HCT116 (cell line): ENCODE results near the gene CALCB.

Experiments
- ATF3 ChIP-seq: IDR thresholded peaks from 2 replicates; pipeline ENCODE4 v1.6.1; 2012
- CEBPB ChIP-seq: IDR thresholded peaks from 2 replicates; pipeline ENCODE4 v1.6.1; 2012; ENCODE audit warnings: low read depth
- CTCF ChIP-seq, 3 experiments: fragments of 200-600 bp in 1 of 3; sonication (generic) in 1 of 3; IDR thresholded peaks in 2 of 3; conservative IDR thresholded peaks in 1 of 3; 2 replicates each; pipeline ENCODE4 v1.5.1; 2012 to 2017; ENCODE audit warnings: low read depth in 2 of 3, low read length in 2 of 3, antibody characterized with exemption in 1 of 3, borderline replicate concordance in 1 of 3, control low read depth in 1 of 3, mild to moderate bottlenecking in 1 of 3, mixed read lengths in 1 of 3, mixed run types in 1 of 3, moderate library complexity in 1 of 3; ENCODE audit not compliant: insufficient read depth in 1 of 3
- EZH2 ChIP-seq: fragments of 200-600 bp; sonication (generic); IDR thresholded peaks from 2 replicates; pipeline ENCODE4 v1.6.1; 2017; ENCODE audit warnings: antibody characterized with exemption, mixed run types
- EZH2phosphoT487 ChIP-seq: fragments of 200-600 bp; IDR thresholded peaks from 2 replicates; pipeline ENCODE4 v1.6.1; 2018; ENCODE audit warnings: antibody characterized with exemption, borderline replicate concordance
- JUND ChIP-seq: IDR thresholded peaks from 2 replicates; pipeline ENCODE4 v1.6.1; 2012
- POLR2A ChIP-seq: IDR thresholded peaks from 2 replicates; pipeline ENCODE4 v1.7.0; 2011; ENCODE audit warnings: borderline replicate concordance; ENCODE audit not compliant: insufficient read depth, insufficient read length; ENCODE audit errors: extremely low read depth
- POLR2AphosphoS5 ChIP-seq: IDR thresholded peaks from 2 replicates; pipeline ENCODE4 v1.6.1; 2011; ENCODE audit warnings: mild to moderate bottlenecking, low read depth, low read length, moderate library complexity
- RAD21 ChIP-seq: IDR thresholded peaks from 2 replicates; pipeline ENCODE4 v1.6.1; 2012; ENCODE audit warnings: low read depth, mild to moderate bottlenecking
- REST ChIP-seq: IDR thresholded peaks from 2 replicates; pipeline ENCODE4 v1.6.1; 2012; ENCODE audit warnings: low read depth
- SIN3A ChIP-seq: IDR thresholded peaks from 2 replicates; pipeline ENCODE4 v1.6.1; 2012; ENCODE audit warnings: low read depth
- SP1 ChIP-seq: IDR thresholded peaks from 2 replicates; pipeline ENCODE4 v1.6.1; 2012; ENCODE audit warnings: low read depth
- TCF7L2 ChIP-seq: IDR thresholded peaks from 2 replicates; pipeline ENCODE4 v1.7.0; 2011; ENCODE audit warnings: borderline replicate concordance, inconsistent platforms; ENCODE audit not compliant: insufficient read depth, insufficient read length; ENCODE audit errors: extremely low read depth
- YY1 ChIP-seq: IDR thresholded peaks from 2 replicates; pipeline ENCODE4 v1.6.1; 2011; ENCODE audit warnings: low read length, low read depth, moderate library complexity, mild to moderate bottlenecking; ENCODE audit not compliant: insufficient replicate concordance; ENCODE audit errors: extremely low read depth

- no peak for TF ChIP-seq SIN3A
- TF ChIP-seq JUND = no peak
- no peak for TF ChIP-seq CTCF (IDR thresholded peaks at IDR 0.05 in 2 of 3, conservative IDR thresholded peaks at IDR 0.05 in 1 of 3; ENCODE audit: borderline replicate concordance in 1 of 3, insufficient read depth in 1 of 3, low read depth in 2 of 3, low read length in 2 of 3)
- no peak for TF ChIP-seq CEBPB
- no peak for TF ChIP-seq POLR2AphosphoS5
- no peak for TF ChIP-seq EZH2
- no peak for TF ChIP-seq EZH2phosphoT487
- no peak for TF ChIP-seq ATF3
- no peak for TF ChIP-seq RAD21
- TF ChIP-seq POLR2A = no peak
- TF ChIP-seq YY1 = no peak
- no peak for TF ChIP-seq REST
- TF ChIP-seq TCF7L2 = no peak
- no peak for TF ChIP-seq SP1
Measured at GRCh38 chr11:15091625-15092024, 18.2 kb downstream of the CALCB start.
